GM19025 (cell line): ENCODE measurements around the gene TLX1.
"Not testable (repeated sequence)": the region's sequence is repeated elsewhere in the genome, so short reads cannot be mapped to it uniquely, and the experiment has no call there.

ENCODE experiments used
- ATAC-seq: cut with Tn5 transposase; IDR thresholded peaks from one replicate; pipeline ENCODE4 v1.9.1; 2021; ENCODE audit warnings: mild to moderate bottlenecking, low read depth, moderate library complexity; ENCODE audit not compliant: unreplicated experiment

TLX1 gene

GRCh38 chr10:101146392-101147251, 15.5 kb downstream of the TLX1 start:
- no peak for ATAC-seq

- no peak for ATAC-seq
These were observed 20.3 kb downstream of the TLX1 start for GRCh38 chr10:101151395-101151794.

- ATAC-seq = no peak
These were observed 21.2 kb downstream of the TLX1 start for GRCh38 chr10:101152316-101152715.

- ATAC-seq = not testable (repeated sequence)
These were observed 23.4 kb downstream of the TLX1 start for GRCh38 chr10:101154506-101154905.

GRCh38 chr10:101155896-101156295, 24.8 kb downstream of the TLX1 start:
- ATAC-seq = no peak

- ATAC-seq = no peak
These were observed 26.8 kb downstream of the TLX1 start for GRCh38 chr10:101157756-101158458.

- no peak for ATAC-seq
These were observed 27.5 kb downstream of the TLX1 start for GRCh38 chr10:101158459-101159058.

GRCh38 chr10:101161494-101162299, 30.6 kb downstream of the TLX1 start:
- no peak for ATAC-seq

- ATAC-seq = no peak
These were observed 31.6 kb downstream of the TLX1 start for GRCh38 chr10:101162677-101163076.

GRCh38 chr10:101164020-101164419, 32.9 kb downstream of the TLX1 start:
- ATAC-seq = no peak

- no peak for ATAC-seq
These were observed 34.6 kb downstream of the TLX1 start for GRCh38 chr10:101165736-101166135.

- no peak for ATAC-seq
These were observed 35.3 kb downstream of the TLX1 start for GRCh38 chr10:101166430-101166829.

GRCh38 chr10:101172741-101173140, 41.6 kb downstream of the TLX1 start:
- ATAC-seq = no peak

GRCh38 chr10:101174319-101174718, 43.2 kb downstream of the TLX1 start:
- ATAC-seq = no peak

GRCh38 chr10:101176577-101176976, 45.5 kb downstream of the TLX1 start:
- ATAC-seq = no peak

- no peak for ATAC-seq
These were observed 51.8 kb downstream of the TLX1 start for GRCh38 chr10:101182936-101183335.

GRCh38 chr10:101183458-101184183, 52.5 kb downstream of the TLX1 start:
- no peak for ATAC-seq
